Measurements from ENCODE around the gene PIEZO2.
A peak's percentile ranks its signal among the peaks of the same experiment; 100 is the strongest.
"Not testable (repeated sequence)": the region's sequence is repeated elsewhere in the genome, so short reads cannot be mapped to it uniquely, and the experiment has no call there.

The PIEZO2 gene

DNA sequence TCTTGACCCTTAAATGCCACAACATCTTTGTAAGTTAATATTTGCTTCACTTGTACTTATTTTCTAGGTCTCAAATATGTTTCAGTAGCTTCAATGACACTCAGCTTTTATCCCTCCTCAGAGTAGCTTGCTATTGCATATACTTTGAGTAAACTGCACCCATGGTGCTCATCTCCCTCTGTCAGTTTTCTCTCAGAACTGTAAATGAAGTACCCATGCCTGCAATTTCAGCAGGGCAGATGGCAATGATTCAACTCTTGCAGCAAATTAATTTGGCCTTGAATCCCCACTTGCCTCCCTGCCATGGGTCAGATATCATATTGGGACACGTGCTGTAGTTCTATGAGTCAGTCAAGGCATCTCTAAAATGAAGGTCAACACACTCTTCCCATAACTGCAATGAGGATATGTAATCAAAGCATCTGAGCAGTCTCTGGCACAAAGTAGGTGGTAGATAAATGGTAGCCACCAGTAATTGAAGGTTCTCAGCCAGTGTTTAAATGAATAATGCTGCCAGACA lies 225.8 kb downstream of the PIEZO2 start:
- no peak for DNase-seq

DNA sequence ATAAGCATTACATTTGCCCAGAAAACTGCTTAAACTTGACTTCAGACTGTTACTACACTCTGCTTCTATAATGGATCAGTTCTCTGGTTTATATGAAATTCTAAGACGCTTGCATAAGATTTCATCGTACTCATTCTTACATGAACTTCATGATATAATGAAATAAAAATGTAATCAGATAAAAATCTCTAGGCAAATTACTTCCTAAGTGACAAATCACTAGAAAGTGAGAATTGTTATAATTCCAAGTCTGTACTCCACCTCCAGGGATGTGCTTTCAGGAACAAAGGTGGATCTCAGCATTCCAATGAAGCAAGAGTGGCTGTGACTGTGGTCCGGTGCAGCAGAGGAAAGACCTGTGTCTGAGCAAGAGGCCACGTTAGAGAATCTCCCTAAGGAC lies 226.2 kb downstream of the PIEZO2 start:
- no peak for DNase-seq

DNA sequence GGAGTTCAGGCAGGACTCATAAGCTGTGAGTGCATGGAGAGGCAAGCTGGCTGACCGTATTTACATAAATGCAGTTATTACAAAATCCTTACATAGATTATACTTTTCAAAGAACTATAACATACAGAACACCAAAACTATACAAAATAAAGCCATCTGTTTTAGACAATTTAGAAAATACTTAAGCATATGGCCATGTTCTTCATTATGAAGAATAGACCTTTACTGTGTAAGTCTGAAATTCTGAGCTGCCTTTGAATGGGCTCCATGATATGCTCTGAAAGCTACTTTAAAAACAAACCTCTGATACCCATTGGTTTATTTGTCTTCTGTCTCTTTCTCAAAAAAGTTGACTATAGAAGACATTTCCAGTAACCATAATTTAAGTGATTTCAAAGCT lies 226.7 kb downstream of the PIEZO2 start:
- not testable (repeated sequence) for DNase-seq

- DNase-seq, result not testable (repeated sequence)
These were observed 229.1 kb downstream of the PIEZO2 start for GRCh38 chr18:10920309-10920708.

DNA sequence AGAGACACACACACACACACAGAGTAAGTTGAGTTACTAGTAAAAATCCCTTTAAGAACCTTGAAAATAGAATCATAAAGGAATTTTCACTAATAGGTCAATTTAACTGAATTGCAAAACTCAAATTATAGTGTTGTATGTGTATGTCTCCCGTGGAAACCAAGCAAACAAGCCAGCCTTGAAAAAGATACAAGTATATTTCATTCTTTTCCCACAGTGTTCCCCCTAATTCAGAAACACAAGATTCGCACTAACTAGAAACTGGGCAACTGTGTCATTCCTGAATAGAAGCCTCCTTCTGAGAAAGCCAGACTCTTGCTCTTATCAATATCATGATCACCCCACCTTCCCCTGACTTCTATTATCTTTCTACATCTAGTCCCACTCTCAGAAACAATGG lies 229.5 kb downstream of the PIEZO2 start:
- DNase-seq, result no peak

DNA sequence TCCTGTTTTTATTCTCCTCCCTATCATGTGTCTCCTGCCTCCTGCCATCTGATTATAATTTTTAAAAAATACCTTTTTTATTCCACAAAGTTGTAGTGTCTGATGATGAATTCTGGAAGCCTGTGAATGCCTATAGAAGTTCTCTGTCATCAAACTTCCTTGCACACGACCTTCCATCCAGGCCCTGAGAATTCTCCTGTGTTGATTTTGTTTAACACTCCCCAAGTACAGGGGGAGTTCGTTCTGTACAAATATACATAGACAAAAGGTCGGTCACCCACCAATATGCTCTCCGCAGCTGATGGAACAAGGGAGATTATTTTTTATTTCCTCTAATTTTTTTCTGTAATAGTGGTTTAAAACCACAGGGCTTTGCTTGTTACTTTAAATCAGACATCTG lies 232.5 kb downstream of the PIEZO2 start:
- DNase-seq, result no peak

DNA sequence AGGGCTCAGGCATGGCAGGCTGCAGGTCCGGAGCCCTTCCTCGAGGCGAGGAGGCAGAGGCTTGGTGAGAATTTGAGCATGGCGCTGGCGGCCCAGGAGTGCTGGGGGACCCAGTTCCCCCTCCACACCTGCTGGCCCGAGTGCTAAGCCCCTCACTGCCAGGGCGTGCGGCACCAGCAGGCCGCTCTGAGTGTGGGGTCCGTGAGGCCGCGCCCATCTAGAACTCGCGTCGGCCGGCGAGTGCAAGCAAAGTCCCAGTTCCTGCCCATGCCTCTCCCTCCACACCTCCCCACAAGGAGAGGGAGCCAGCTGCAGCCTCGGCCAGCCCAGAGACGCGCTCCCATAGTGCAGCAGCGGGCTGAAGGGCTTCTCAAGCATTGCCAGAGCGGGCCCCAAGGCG lies 233.0 kb downstream of the PIEZO2 start:
- DNase-seq, result no peak

GRCh38 chr18:10915748-10916147 lies 233.6 kb downstream of the PIEZO2 start:
- not testable (repeated sequence) for DNase-seq

DNA sequence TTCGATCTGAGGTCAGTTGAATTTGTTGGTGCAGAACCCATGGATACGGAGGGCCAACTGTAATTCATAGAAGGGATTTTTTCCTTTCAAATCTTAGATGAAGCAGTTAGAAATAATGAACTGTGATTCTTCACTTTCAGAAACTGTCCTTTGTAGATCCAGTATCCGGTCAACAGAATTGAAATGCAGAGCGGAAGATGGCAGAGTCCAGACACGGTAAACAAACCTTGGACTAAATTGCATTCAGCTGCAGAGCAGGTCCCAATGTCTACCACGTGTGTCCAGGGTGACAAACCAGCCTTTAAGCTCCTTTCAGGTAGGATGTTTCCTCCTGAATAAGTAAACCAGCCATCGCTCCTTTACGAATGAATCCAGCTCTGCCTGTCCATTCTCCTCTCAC lies 234.8 kb downstream of the PIEZO2 start:
- not testable (repeated sequence) for DNase-seq

- DNase-seq, result no peak
These were observed 235.4 kb downstream of the PIEZO2 start for GRCh38 chr18:10913919-10914318.

DNA sequence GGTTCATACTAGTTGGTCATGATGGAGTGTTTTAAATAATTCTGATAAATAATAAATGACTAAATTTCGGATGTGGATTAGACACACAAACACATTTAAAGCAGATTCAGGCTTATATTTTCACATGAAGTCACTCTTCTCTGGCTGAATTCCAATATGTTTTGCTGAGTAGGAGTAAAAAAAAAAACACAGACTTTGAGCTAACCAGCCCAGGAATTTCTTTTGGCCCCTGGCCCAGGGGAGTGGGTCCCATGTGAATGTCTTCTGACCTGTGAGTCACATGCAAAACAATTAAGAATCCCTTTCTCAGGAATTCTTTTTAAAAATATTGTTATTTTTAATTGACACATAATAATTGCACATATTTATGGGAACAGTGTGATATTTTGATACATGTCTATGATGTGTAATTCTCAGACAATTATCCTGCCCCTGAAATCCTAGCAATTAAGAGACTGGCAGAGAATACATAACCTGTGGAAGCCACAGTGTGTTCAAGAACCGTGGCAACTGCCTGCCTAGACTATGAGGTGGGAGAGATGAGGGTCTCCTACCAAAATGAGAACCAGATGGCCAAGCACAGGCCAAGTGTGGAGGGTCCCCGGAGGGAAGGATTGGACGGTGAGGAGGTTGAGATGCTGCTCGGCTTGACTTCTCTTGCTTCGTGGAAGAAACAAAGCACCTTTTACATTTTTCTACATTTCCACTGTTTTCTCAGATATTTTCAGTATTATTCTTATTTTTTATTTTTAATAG lies 236.4 kb downstream of the PIEZO2 start:
- DNase-seq, result peak; percentile 6

- DNase-seq, result no peak
These were observed 239.6 kb downstream of the PIEZO2 start for GRCh38 chr18:10909724-10910123.

DNA sequence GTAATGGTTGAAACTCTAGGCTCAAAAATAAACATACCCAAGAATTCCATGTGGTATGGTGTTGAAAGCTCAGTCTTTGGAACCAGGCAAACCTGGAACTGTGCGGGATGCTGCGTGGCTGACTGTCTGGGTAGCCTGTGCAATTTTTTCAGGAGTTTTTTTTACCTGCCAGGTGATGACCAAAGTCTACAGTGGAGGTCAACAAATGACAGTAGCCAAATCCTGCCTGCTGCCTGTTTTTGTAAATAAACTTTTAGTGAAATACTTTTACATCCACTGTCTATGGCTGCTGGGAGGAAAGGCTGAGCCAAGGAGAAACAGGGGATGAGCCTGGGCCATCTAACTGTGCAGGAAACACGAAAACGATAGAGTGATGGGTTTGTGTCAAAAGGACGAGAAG lies 240.6 kb downstream of the PIEZO2 start:
- DNase-seq, result no peak

- no peak for DNase-seq
These were observed 241.6 kb downstream of the PIEZO2 start for GRCh38 chr18:10907749-10908148.

GRCh38 chr18:10901329-10901728 lies 248.0 kb downstream of the PIEZO2 start:
- DNase-seq, result no peak

GRCh38 chr18:10900435-10900834 lies 248.9 kb downstream of the PIEZO2 start:
- no peak for DNase-seq

DNA sequence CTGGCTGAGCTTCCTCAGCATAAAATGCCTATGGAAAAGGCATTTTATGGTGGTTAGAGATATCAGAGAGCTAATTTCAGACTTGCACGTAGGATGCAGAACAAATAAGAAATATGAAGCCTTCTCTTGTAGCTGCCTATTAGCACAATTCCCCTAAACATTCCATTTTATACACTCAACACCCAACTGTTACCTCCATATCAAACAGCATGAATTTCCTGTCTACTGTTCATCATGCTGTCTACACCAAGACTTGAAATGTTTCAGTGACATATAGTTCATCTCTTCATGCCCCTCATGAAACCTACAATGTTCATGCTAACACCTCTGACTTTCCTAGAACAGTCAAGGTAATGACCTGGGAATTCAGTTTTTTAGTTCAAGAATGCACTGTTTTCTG lies 249.9 kb downstream of the PIEZO2 start:
- no peak for DNase-seq

DNA sequence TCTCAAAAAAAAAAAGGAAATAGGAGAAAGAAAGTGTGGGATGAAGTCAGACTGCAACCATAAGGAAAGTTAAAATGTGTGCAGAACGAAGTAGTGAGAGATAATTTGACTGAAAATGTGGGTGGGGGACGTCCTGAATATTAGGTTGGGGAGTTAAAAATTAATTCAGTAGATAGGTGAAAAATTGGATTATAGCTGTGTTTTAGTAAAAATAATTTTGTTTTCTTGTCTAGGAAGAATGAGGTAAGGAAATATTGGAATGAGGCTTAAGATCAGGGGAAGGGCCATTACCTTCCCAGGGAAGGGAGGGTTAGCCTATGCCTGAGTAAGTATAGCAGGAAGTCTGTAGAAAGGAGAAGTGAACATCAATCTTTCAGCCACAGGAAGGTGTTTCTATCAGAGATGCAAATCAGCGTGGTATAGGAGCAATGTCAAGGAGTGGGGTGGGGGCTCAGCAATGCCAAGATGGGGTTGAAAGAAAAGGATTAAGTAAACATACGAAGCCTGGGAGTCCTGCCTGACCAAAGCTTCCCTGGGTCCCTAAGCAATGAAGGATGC lies 250.9 kb downstream of the PIEZO2 start:
- DNase-seq, result no peak

DNA sequence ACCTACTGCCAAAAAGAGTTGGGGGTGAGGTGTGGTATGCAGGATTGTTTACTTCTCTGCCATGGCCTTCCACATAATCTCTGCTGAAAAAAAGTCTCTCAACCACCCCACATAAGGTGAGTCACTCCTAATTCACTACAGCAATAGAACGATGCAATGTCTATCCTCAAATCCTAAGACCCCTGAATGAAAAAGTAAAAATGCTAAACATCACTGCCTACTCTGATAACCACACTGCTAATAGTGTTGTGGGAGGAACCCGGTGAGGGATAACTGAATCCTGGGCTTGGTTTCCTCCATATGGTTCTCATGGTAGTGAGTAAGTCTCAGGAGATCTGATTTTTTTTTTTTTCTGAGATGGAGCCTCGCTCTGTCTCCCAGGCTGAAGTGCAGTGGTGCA lies 252.5 kb downstream of the PIEZO2 start:
- DNase-seq, result no peak

DNA sequence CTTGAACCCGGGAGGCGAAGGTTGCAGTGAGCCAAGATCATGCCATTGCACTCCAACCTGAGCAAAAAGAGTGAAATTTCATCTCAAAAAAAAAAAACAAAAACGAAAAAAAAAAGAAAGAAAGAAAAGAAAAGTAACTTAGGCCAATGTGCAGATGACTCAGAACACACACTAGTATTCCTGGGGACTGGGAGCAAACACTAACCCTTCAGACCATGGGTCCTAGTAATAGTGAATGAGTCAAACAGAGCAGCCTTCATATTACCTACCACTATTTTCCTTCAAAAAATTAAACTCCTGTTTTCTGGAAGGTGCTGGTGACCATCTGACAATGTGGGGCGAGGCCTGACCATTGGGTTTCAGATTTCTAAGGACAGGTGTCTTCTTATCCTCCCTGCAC lies 253.4 kb downstream of the PIEZO2 start:
- no peak for DNase-seq

DNA sequence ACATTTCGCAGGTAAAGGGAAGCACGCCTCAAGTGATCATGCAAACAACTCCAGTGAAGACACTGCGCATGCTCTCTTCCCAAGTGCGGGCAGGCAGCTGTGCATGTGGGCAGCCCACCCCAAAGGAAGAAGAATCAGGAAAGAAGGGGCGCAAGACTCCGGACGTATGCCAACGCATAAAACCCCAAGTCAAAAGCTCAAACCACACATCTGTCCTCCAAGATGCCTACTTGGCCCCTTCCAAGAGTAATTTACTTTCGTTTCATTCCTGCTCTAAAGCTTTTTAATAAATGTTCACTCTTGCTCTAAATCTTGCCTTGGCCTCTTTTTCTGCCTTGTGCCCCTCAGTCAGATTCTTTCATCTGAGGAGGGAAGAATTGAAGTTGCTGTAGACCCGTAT lies 254.9 kb downstream of the PIEZO2 start:
- no peak for DNase-seq

DNA sequence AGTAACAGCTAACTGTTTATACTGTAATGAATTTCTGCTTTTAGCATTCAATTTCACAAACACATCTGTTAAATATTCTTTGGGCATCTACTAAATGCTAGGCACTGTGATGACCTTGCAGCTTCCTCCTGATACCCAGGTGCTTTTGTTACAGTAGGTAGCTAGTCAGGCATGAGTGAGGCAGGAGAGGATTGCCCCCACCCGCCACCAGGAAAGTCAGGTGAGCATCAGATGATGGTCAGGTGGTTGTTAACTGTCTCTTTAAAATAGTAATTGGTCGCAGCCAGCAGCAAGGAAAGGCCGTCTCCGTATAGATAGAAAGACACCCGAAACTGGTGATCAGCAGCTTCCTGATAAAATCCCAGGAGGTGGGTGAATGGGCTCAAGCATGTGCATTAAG lies 255.6 kb downstream of the PIEZO2 start:
- no peak for DNase-seq

- DNase-seq, result no peak
These were observed 256.2 kb downstream of the PIEZO2 start for GRCh38 chr18:10893196-10893595.

DNA sequence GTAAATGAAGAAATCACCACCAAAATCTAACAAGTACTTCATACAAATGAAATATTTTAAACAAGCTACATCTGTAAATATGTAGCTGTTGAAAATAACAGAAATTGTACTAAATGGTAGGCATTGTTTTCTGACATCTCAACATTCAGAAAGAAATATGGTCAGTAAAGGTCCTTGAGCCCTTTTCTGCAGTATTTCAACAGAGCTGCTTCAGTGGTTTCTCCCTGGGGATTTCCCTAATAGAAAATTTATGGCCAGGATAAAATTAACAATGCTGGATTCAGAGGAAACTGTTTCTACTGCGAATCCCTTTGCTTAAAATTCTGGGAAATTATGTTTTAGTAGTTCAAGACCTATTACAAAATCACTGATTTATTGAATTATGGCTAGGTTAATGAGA lies 256.6 kb downstream of the PIEZO2 start:
- DNase-seq, result no peak

- no peak for DNase-seq
These were observed 259.3 kb downstream of the PIEZO2 start for GRCh38 chr18:10890022-10890421.

All from amniotic stem cell (primary cell).